Astrocyte of the cerebellum (primary cell): ENCODE measurements around the gene PITPNM1.

ENCODE experiments used
- DNase-seq: peaks from one replicate; pipeline ENCODE4 v3.0.0-alpha.2; 2011; ENCODE audit warnings: low read depth
- H3K4me3 ChIP-seq: 2 replicates; pipeline ENCODE4 v1.5.1; 2011; ENCODE audit warnings: mild to moderate bottlenecking, low read depth, low read length, moderate library complexity
- in situ Hi-C: cut with HindIII; loops from 2 replicates; pipeline ENCODE4 v1.10.0; 2017; ENCODE audit warnings: low sequenced_read_pairs
- TF ChIP-seq, protein P1 (sequence below): IDR thresholded peaks from 2 replicates; pipeline ENCODE4 v1.5.1; 2012; ENCODE audit warnings: low read length, low read depth, moderate library complexity, mild to moderate bottlenecking; ENCODE audit errors: missing control alignments

Gene PITPNM1

GRCh38 chr11:67494371-67495233 is 10.6 kb downstream of the PITPNM1 start:
- DNase-seq: no peak
- in situ Hi-C loops: no loop called here
- no peak overlapping the region for H3K4me3 ChIP-seq
- TF ChIP-seq, protein P1, sequence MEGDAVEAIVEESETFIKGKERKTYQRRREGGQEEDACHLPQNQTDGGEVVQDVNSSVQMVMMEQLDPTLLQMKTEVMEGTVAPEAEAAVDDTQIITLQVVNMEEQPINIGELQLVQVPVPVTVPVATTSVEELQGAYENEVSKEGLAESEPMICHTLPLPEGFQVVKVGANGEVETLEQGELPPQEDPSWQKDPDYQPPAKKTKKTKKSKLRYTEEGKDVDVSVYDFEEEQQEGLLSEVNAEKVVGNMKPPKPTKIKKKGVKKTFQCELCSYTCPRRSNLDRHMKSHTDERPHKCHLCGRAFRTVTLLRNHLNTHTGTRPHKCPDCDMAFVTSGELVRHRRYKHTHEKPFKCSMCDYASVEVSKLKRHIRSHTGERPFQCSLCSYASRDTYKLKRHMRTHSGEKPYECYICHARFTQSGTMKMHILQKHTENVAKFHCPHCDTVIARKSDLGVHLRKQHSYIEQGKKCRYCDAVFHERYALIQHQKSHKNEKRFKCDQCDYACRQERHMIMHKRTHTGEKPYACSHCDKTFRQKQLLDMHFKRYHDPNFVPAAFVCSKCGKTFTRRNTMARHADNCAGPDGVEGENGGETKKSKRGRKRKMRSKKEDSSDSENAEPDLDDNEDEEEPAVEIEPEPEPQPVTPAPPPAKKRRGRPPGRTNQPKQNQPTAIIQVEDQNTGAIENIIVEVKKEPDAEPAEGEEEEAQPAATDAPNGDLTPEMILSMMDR: no peak

- DNase-seq: no peak
- no peak overlapping the region for H3K4me3 ChIP-seq
- in situ Hi-C loops: no loop called here
- TF ChIP-seq, protein P1: no peak
Measured at GRCh38 chr11:67493548-67494370, 11.4 kb downstream of the PITPNM1 start.

- TF ChIP-seq, protein P1: no peak
- H3K4me3 ChIP-seq: no peak overlapping the region
- DNase-seq: no peak
- in situ Hi-C loops: no loop called here
Measured at GRCh38 chr11:67492801-67493547, 12.2 kb downstream of the PITPNM1 start.

GRCh38 chr11:67492069-67492727 is 13.0 kb downstream of the PITPNM1 start:
- H3K4me3 ChIP-seq: no peak overlapping the region
- in situ Hi-C loops: no loop called here
- DNase-seq: no peak
- TF ChIP-seq, protein P1: no peak

GRCh38 chr11:67491276-67492068 is 13.7 kb downstream of the PITPNM1 start:
- DNase-seq: no peak
- in situ Hi-C loops: no loop called here

More at GRCh38 chr11:67491276-67492068, 13.7 kb downstream of the PITPNM1 start:
- TF ChIP-seq, protein P1: no peak
- H3K4me3 ChIP-seq: no peak overlapping the region
